ENCODE results near the gene FETUB. TPM values are rescaled to one million over a fixed set of nuclear protein-coding genes. Genes with fewer than 3 reads are reported as not detected.

The FETUB gene
- total RNA-seq, 1 experiment from 2014 or later, result not detected

DNA sequence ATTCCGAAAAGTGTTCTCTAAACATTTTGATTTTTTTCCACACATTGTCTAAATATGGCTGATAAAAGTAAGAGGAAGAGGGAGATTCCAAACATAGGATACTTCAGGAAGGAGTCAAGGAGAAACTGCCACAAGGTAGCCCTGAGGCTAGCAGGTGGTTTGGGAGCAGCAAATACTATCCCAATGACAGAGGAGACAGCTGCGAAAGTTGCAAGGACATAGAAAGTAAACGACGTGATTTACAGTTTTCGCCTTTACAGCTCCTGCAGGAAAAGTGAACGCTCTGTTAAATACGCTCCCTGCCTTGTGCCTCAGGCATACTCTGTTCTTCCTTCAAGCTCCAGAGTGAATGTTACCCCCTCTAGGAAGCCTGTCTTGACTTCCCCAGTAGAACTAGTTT lies 3.7 kb upstream of the FETUB start:
- Histone ChIP-seq H3K4me2 (ENCODE audit: low read depth, low read length, poor library complexity, severe bottlenecking) (no peak overlapping the region), H3K9me2 (replicated peaks; ENCODE audit: insufficient read depth, low read length) (no peaks in the 10 kb centered on the region), H3K27me3 (ENCODE audit: low read length) (no peaks in the 10 kb centered on the region), H3K27ac (ENCODE audit: low read length) (no peak overlapping the region), H2AFZ (ENCODE audit: low read length) (no peak overlapping the region), H4K20me1 (ENCODE audit: insufficient read depth, low read depth, low read length) (no peaks in the 10 kb centered on the region), H3K79me2 (ENCODE audit: low read length) (no peaks in the 10 kb centered on the region), H3K36me3 (ENCODE audit: insufficient read depth, low read length) (no peaks in the 10 kb centered on the region), H3K4me3 (ENCODE audit: low read length) (no peak overlapping the region), H3K9ac (ENCODE audit: low read length) (no peak overlapping the region), H3K9me3 (ENCODE audit: low read length) (no peaks in the 10 kb centered on the region), H3K4me1 (ENCODE audit: low read length) (peaks cover 2% of the 10 kb centered on the region; the same call in 1 of the 2 replicates)
- DNase-seq, result no peak

DNA sequence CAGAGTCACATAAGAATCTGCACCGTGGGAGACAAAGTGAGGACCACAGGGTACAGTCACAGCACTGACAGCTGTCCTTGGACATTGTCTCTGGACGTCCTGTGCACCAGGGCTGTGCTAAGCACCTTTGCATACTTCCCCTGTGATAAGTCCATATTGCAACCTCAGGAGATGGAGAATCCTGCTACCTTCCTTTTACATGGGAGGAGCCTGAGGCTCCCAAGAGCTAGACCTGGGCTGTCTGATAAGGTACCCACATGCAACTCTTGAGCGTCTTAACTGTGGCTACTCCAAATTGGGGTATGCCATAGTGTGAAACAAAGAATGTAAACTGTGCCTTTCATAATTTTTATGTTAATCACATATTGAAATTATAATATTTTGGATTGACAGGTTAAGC lies 2.5 kb upstream of the FETUB start:
- no peak overlapping the region for H3K4me3 ChIP-seq (ENCODE audit: low read length)

DNA sequence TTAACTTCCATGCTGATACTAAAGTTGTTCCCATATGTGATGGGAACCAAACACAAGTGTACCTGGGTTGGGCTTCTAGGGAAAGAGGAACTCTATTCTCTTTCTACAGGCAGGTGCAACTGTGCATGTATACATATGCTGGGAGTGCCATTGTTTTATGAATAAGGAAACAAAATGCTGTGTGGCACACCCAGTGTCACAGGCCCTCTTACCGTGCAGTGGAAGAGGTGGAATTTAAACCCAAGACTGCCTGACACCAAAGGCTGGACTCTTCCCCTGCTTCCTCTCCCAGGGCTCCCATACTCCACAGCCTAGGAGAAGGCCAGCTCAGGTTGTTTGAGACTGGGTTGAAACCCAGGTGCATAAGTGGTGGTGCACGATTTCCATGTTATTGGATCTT lies 1.9 kb upstream of the FETUB start:
- H4K20me1 ChIP-seq (ENCODE audit: insufficient read depth, low read depth, low read length), result no peaks in the 10 kb centered on the region
- no peak overlapping the region for H3K4me3 ChIP-seq (ENCODE audit: low read length)
- no peak for DNase-seq
- no peaks in the 10 kb centered on the region for H3K9me3 ChIP-seq (ENCODE audit: low read length)
- no peaks in the 10 kb centered on the region for H3K4me1 ChIP-seq (ENCODE audit: low read length)
- H3K9ac ChIP-seq (ENCODE audit: low read length), result no peak overlapping the region
- H3K27ac ChIP-seq (ENCODE audit: low read length), result no peak overlapping the region
- H3K9me2 ChIP-seq (replicated peaks; ENCODE audit: insufficient read depth, low read length), result no peaks in the 10 kb centered on the region
- no peaks in the 10 kb centered on the region for H3K36me3 ChIP-seq (ENCODE audit: insufficient read depth, low read length)
- H3K4me2 ChIP-seq (ENCODE audit: low read depth, low read length, poor library complexity, severe bottlenecking), result no peak overlapping the region
- no peaks in the 10 kb centered on the region for H3K79me2 ChIP-seq (ENCODE audit: low read length)
- H2AFZ ChIP-seq (ENCODE audit: low read length), result no peak overlapping the region
- H3K27me3 ChIP-seq (ENCODE audit: low read length), result no peaks in the 10 kb centered on the region

More for the DNA sequence above, 2.5 kb upstream of the FETUB start:
- H3K4me2 ChIP-seq (ENCODE audit: low read depth, low read length, poor library complexity, severe bottlenecking), result no peak overlapping the region
- no peaks in the 10 kb centered on the region for H3K4me1 ChIP-seq (ENCODE audit: low read length)
- H4K20me1 ChIP-seq (ENCODE audit: insufficient read depth, low read depth, low read length), result no peaks in the 10 kb centered on the region
- H3K27me3 ChIP-seq (ENCODE audit: low read length), result no peaks in the 10 kb centered on the region
- no peak for DNase-seq
- no peaks in the 10 kb centered on the region for H3K79me2 ChIP-seq (ENCODE audit: low read length)
- H3K36me3 ChIP-seq (ENCODE audit: insufficient read depth, low read length), result no peaks in the 10 kb centered on the region
- no peak overlapping the region for H3K9ac ChIP-seq (ENCODE audit: low read length)
- no peaks in the 10 kb centered on the region for H3K9me2 ChIP-seq (replicated peaks; ENCODE audit: insufficient read depth, low read length)
- no peak overlapping the region for H3K27ac ChIP-seq (ENCODE audit: low read length)
- no peaks in the 10 kb centered on the region for H3K9me3 ChIP-seq (ENCODE audit: low read length)
- no peak overlapping the region for H2AFZ ChIP-seq (ENCODE audit: low read length)

GRCh38 chr3:186640473-186640818 lies 247 bp downstream of the FETUB start:
- Histone ChIP-seq H3K4me2 (ENCODE audit: low read depth, low read length, poor library complexity, severe bottlenecking) (no peak overlapping the region), H3K4me1 (ENCODE audit: low read length) (no peaks in the 10 kb centered on the region), H3K9me3 (ENCODE audit: low read length) (no peaks in the 10 kb centered on the region), H3K4me3 (ENCODE audit: low read length) (no peak overlapping the region), H3K27me3 (ENCODE audit: low read length) (no peaks in the 10 kb centered on the region), H3K9me2 (replicated peaks; ENCODE audit: insufficient read depth, low read length) (no peaks in the 10 kb centered on the region), H3K79me2 (ENCODE audit: low read length) (no peaks in the 10 kb centered on the region), H2AFZ (ENCODE audit: low read length) (no peak overlapping the region), H3K36me3 (ENCODE audit: insufficient read depth, low read length) (no peaks in the 10 kb centered on the region), H3K9ac (ENCODE audit: low read length) (no peak overlapping the region), H3K27ac (ENCODE audit: low read length) (no peak overlapping the region), H4K20me1 (ENCODE audit: insufficient read depth, low read depth, low read length) (no peaks in the 10 kb centered on the region)
- no peak for DNase-seq

DNA sequence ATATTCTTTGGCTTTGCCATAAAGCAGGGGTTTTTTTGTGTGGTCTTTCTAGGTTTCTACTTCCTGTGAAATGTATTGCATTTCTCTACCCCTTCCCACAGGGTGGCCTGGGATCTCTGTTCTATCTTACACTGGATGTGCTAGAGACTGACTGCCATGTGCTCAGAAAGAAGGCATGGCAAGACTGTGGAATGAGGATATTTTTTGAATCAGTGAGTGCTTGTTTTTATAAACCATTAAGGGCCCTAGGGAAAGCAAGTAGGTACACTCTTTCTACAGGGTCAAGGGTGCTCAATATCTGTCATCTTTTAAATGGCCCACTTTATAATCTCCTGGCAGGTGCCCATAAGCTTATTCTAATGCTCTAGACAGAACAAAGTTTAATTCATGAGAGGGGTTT lies 730 bp downstream of the FETUB start:
- H3K4me2 ChIP-seq (ENCODE audit: low read depth, low read length, poor library complexity, severe bottlenecking), result no peak overlapping the region
- no peaks in the 10 kb centered on the region for H3K4me1 ChIP-seq (ENCODE audit: low read length)
- H4K20me1 ChIP-seq (ENCODE audit: insufficient read depth, low read depth, low read length), result no peaks in the 10 kb centered on the region
- DNase-seq, result no peak
- no peaks in the 10 kb centered on the region for H3K9me3 ChIP-seq (ENCODE audit: low read length)
- no peak overlapping the region for H3K27ac ChIP-seq (ENCODE audit: low read length)
- H3K4me3 ChIP-seq (ENCODE audit: low read length), result no peak overlapping the region
- H3K9me2 ChIP-seq (replicated peaks; ENCODE audit: insufficient read depth, low read length), result no peaks in the 10 kb centered on the region
- H3K79me2 ChIP-seq (ENCODE audit: low read length), result no peaks in the 10 kb centered on the region
- H3K9ac ChIP-seq (ENCODE audit: low read length), result no peak overlapping the region
- H2AFZ ChIP-seq (ENCODE audit: low read length), result no peak overlapping the region
- H3K36me3 ChIP-seq (ENCODE audit: insufficient read depth, low read length), result no peaks in the 10 kb centered on the region
- no peaks in the 10 kb centered on the region for H3K27me3 ChIP-seq (ENCODE audit: low read length)

DNA sequence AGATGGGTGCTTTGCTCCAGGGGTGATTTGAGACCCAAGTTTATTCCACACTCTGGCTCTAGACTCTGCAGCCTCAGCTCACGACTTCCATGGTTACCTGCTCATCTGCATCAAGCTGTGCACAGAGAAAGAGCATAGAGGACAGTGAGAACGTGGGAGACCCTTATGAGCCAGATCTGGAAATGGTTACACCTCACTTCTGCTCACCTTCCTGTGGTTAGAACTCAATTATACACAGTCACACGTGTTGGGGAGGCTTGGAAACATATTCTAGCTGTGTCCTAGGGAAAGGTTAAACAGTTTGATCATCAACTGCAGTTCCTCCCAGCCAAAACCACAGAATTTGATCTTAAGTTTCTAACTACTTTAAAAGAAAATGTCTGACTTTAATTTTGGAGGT lies 1.8 kb downstream of the FETUB start:
- no peak for DNase-seq
- no peaks in the 10 kb centered on the region for H3K9me2 ChIP-seq (replicated peaks; ENCODE audit: insufficient read depth, low read length)
- H3K36me3 ChIP-seq (ENCODE audit: insufficient read depth, low read length), result no peaks in the 10 kb centered on the region
- H3K27ac ChIP-seq (ENCODE audit: low read length), result no peak overlapping the region
- no peaks in the 10 kb centered on the region for H3K79me2 ChIP-seq (ENCODE audit: low read length)
- H3K9me3 ChIP-seq (ENCODE audit: low read length), result no peaks in the 10 kb centered on the region
- no peak overlapping the region for H3K4me3 ChIP-seq (ENCODE audit: low read length)
- H3K9ac ChIP-seq (ENCODE audit: low read length), result no peak overlapping the region
- H2AFZ ChIP-seq (ENCODE audit: low read length), result no peak overlapping the region
- H3K4me1 ChIP-seq (ENCODE audit: low read length), result no peaks in the 10 kb centered on the region
- no peaks in the 10 kb centered on the region for H4K20me1 ChIP-seq (ENCODE audit: insufficient read depth, low read depth, low read length)
- no peak overlapping the region for H3K4me2 ChIP-seq (ENCODE audit: low read depth, low read length, poor library complexity, severe bottlenecking)
- no peaks in the 10 kb centered on the region for H3K27me3 ChIP-seq (ENCODE audit: low read length)

DNA sequence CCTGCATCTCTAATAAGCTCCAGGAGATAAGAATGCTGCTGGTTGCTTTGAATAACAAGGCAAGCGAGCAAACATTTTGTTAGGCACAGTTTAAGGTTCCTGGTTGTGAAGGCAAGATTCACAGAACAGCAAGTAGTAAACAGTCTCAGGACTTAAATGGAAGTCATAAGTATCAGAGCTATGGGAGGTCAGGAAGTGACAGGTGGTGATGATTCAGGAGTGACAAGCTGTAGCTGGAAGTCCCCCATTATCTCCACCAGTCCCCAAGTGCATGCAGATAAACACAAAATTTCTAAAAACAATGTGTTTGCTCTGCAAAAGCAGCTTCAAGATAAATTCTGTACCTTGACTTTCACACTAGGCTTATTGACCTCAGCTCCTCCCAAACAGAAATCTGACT lies 3.3 kb downstream of the FETUB start:
- H2AFZ ChIP-seq (ENCODE audit: low read length), result no peak overlapping the region
- H3K79me2 ChIP-seq (ENCODE audit: low read length), result no peaks in the 10 kb centered on the region
- no peaks in the 10 kb centered on the region for H3K27me3 ChIP-seq (ENCODE audit: low read length)
- H3K4me3 ChIP-seq (ENCODE audit: low read length), result no peak overlapping the region
- no peaks in the 10 kb centered on the region for H3K9me2 ChIP-seq (replicated peaks; ENCODE audit: insufficient read depth, low read length)
- no peak overlapping the region for H3K9ac ChIP-seq (ENCODE audit: low read length)
- no peaks in the 10 kb centered on the region for H4K20me1 ChIP-seq (ENCODE audit: insufficient read depth, low read depth, low read length)
- DNase-seq, result no peak
- H3K4me2 ChIP-seq (ENCODE audit: low read depth, low read length, poor library complexity, severe bottlenecking), result no peak overlapping the region
- H3K4me1 ChIP-seq (ENCODE audit: low read length), result no peaks in the 10 kb centered on the region
- H3K36me3 ChIP-seq (ENCODE audit: insufficient read depth, low read length), result no peaks in the 10 kb centered on the region
- no peak overlapping the region for H3K27ac ChIP-seq (ENCODE audit: low read length)
- no peaks in the 10 kb centered on the region for H3K9me3 ChIP-seq (ENCODE audit: low read length)

DNA sequence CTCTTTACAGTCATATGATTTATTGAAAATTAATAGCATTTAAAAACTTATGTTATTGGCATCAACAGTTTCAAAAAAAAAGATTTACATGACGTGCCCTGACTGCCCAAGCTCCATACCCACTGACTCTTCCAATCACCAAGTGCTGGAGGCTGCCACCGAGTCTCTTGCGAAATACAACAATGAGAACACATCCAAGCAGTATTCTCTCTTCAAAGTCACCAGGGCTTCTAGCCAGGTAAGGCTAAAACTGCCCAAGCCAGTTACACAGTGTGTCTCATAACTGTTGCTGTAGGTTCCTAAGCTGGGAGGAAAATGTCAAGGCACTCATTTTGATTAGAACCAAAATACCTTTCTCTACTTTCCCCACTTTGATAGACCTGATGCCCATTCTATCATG lies 4.5 kb downstream of the FETUB start:
- Histone ChIP-seq H3K9me2 (replicated peaks; ENCODE audit: insufficient read depth, low read length) (no peaks in the 10 kb centered on the region), H2AFZ (ENCODE audit: low read length) (no peak overlapping the region), H3K9ac (ENCODE audit: low read length) (no peak overlapping the region), H4K20me1 (ENCODE audit: insufficient read depth, low read depth, low read length) (no peaks in the 10 kb centered on the region), H3K4me1 (ENCODE audit: low read length) (no peaks in the 10 kb centered on the region), H3K27me3 (ENCODE audit: low read length) (no peaks in the 10 kb centered on the region), H3K4me3 (ENCODE audit: low read length) (no peak overlapping the region), H3K4me2 (ENCODE audit: low read depth, low read length, poor library complexity, severe bottlenecking) (no peak overlapping the region), H3K9me3 (ENCODE audit: low read length) (no peaks in the 10 kb centered on the region), H3K27ac (ENCODE audit: low read length) (no peak overlapping the region), H3K79me2 (ENCODE audit: low read length) (no peaks in the 10 kb centered on the region), H3K36me3 (ENCODE audit: insufficient read depth, low read length) (no peaks in the 10 kb centered on the region)
- no peak for DNase-seq

GRCh38 chr3:186646106-186646505 lies 5.9 kb downstream of the FETUB start:
- H3K27ac ChIP-seq (ENCODE audit: low read length), result no peak overlapping the region
- H3K9me2 ChIP-seq (replicated peaks; ENCODE audit: insufficient read depth, low read length), result no peaks in the 10 kb centered on the region
- H3K4me3 ChIP-seq (ENCODE audit: low read length), result no peak overlapping the region
- no peak for DNase-seq
- no peaks in the 10 kb centered on the region for H3K9me3 ChIP-seq (ENCODE audit: low read length)
- no peaks in the 10 kb centered on the region for H3K4me1 ChIP-seq (ENCODE audit: low read length)
- no peaks in the 10 kb centered on the region for H3K27me3 ChIP-seq (ENCODE audit: low read length)
- no peak overlapping the region for H3K4me2 ChIP-seq (ENCODE audit: low read depth, low read length, poor library complexity, severe bottlenecking)
- no peaks in the 10 kb centered on the region for H3K36me3 ChIP-seq (ENCODE audit: insufficient read depth, low read length)
- H2AFZ ChIP-seq (ENCODE audit: low read length), result no peak overlapping the region
- H4K20me1 ChIP-seq (ENCODE audit: insufficient read depth, low read depth, low read length), result no peaks in the 10 kb centered on the region
- no peaks in the 10 kb centered on the region for H3K79me2 ChIP-seq (ENCODE audit: low read length)
- no peak overlapping the region for H3K9ac ChIP-seq (ENCODE audit: low read length)

All from Karpas-422 (cell line).